ENCODE results near the gene ZNF593. TPM values are rescaled to one million over a fixed set of nuclear protein-coding genes. Genes with fewer than 3 reads are reported as not detected.

ZNF593 gene
- total RNA-seq, 1 experiment from 2014 or later: 41.0 TPM

- no peak for DNase-seq (ENCODE audit: low spot score)
Observed at GRCh38 chr1:26169198-26169554, 532 bp upstream of the ZNF593 start.

- no peak for DNase-seq (ENCODE audit: low spot score)
Observed at GRCh38 chr1:26170472-26170821, 739 bp downstream of the ZNF593 start.

- DNase-seq (ENCODE audit: low spot score): no peak
Observed at GRCh38 chr1:26171084-26172072, 1.7 kb downstream of the ZNF593 start, which contains the start of gene ZNF593OS. ZNF593OS (minus strand) TSS chr1:26171832; CDS start chr1:26171661, 171 bp downstream.

- DNase-seq (ENCODE audit: low spot score): no peak
Observed at GRCh38 chr1:26175346-26175745, 5.6 kb downstream of the ZNF593 start.

GRCh38 chr1:26177182-26177684 is 7.5 kb downstream of the ZNF593 start, which contains the start of gene CNKSR1:
CNKSR1 (plus strand) TSS chr1:26177491; CDS start chr1:26177548, 57 bp downstream.
- no peak for DNase-seq (ENCODE audit: low spot score)

GRCh38 chr1:26180010-26180506 is 10.3 kb downstream of the ZNF593 start:
- no peak for DNase-seq (ENCODE audit: low spot score)

- DNase-seq (ENCODE audit: low spot score): no peak
Observed at GRCh38 chr1:26181586-26182382, 12.1 kb downstream of the ZNF593 start.

GRCh38 chr1:26182383-26182696 is 12.6 kb downstream of the ZNF593 start:
- no peak for DNase-seq (ENCODE audit: low spot score)

- DNase-seq (ENCODE audit: low spot score): no peak
Observed at GRCh38 chr1:26184086-26184485, 14.4 kb downstream of the ZNF593 start.

GRCh38 chr1:26184883-26185282 is 15.2 kb downstream of the ZNF593 start:
- DNase-seq (ENCODE audit: low spot score): no peak

GRCh38 chr1:26187882-26188281 is 18.2 kb downstream of the ZNF593 start:
- no peak for DNase-seq (ENCODE audit: low spot score)

- no peak for DNase-seq (ENCODE audit: low spot score)
Observed at GRCh38 chr1:26188477-26188876, 18.8 kb downstream of the ZNF593 start.

- no peak for DNase-seq (ENCODE audit: low spot score)
Observed at GRCh38 chr1:26189331-26189730, 19.6 kb downstream of the ZNF593 start.

- no peak for DNase-seq (ENCODE audit: low spot score)
Observed at GRCh38 chr1:26189751-26190275, 20.1 kb downstream of the ZNF593 start.

- DNase-seq (ENCODE audit: low spot score): no peak
Observed at GRCh38 chr1:26190373-26190987, 20.8 kb downstream of the ZNF593 start, which contains the start of gene CATSPER4. CATSPER4 (plus strand) TSS chr1:26190602; CDS start chr1:26190628, 26 bp downstream.

- no peak for DNase-seq (ENCODE audit: low spot score)
Observed at GRCh38 chr1:26191739-26192138, 22.0 kb downstream of the ZNF593 start.

GRCh38 chr1:26195805-26196204 is 26.1 kb downstream of the ZNF593 start:
- DNase-seq (ENCODE audit: low spot score): no peak

- no peak for DNase-seq (ENCODE audit: low spot score)
Observed at GRCh38 chr1:26197301-26197700, 27.6 kb downstream of the ZNF593 start.

GRCh38 chr1:26197813-26198212 is 28.1 kb downstream of the ZNF593 start:
- DNase-seq (ENCODE audit: low spot score): no peak

GRCh38 chr1:26200413-26200812 is 30.7 kb downstream of the ZNF593 start:
- no peak for DNase-seq (ENCODE audit: low spot score)

- no peak for DNase-seq (ENCODE audit: low spot score)
Observed at GRCh38 chr1:26203642-26204318, 34.1 kb downstream of the ZNF593 start.

All from H4 (cell line).